Measurements from ENCODE around the gene CNGB1.
"Not testable (repeated sequence)": the region's sequence is repeated elsewhere in the genome, so short reads cannot be mapped to it uniquely, and the experiment has no call there.

CNGB1 gene

DNA sequence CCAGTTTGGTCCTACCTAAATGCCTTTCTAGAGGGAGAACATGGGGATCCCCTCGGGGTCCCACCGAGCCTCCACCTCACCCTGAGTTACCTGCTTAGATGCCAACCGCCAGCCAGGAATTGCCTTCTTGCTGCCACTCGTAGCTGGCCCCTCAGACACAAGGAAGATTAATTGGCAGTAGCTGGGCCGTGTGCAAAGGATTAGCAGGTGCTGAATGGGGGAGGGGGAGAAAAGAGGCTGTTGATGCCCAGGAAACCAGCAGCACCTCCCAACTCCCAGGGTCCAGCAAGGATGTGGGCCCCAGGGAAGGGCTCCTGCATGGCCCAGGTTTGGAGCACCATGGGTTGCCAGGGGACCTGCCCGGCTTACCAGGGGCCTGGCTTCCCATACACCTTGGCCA is at the start of gene CNGB1:
CNGB1 (minus strand) TSS at position 159 of the 400 bp plus-strand sequence. CDS start 3,842 bp downstream, outside the sequence.
- H3K79me2 ChIP-seq (ENCODE audit: control insufficient read depth, insufficient read depth, low read length, unreplicated experiment): no peaks in the 10 kb centered on the region
- H3K4me1 ChIP-seq (ENCODE audit: control insufficient read depth, insufficient read depth, low read length, unreplicated experiment): peaks cover 5% of the 10 kb centered on the region
- H3K27me3 ChIP-seq (ENCODE audit: insufficient read depth, low read length): peaks cover 8% of the 10 kb centered on the region; the same call in 1 of the 2 replicates
- H3K4me3 ChIP-seq (ENCODE audit: low read depth, low read length): no peak within 1 kb of the TSS
- H3K36me3 ChIP-seq (ENCODE audit: insufficient read depth, low read length): no peaks in the 10 kb centered on the region
- no peak within 1 kb of the TSS for H3K27ac ChIP-seq (ENCODE audit: low read depth, low read length)
- no peak within 1 kb of the TSS for H2AFZ ChIP-seq (ENCODE audit: low read length, unreplicated experiment)

DNA sequence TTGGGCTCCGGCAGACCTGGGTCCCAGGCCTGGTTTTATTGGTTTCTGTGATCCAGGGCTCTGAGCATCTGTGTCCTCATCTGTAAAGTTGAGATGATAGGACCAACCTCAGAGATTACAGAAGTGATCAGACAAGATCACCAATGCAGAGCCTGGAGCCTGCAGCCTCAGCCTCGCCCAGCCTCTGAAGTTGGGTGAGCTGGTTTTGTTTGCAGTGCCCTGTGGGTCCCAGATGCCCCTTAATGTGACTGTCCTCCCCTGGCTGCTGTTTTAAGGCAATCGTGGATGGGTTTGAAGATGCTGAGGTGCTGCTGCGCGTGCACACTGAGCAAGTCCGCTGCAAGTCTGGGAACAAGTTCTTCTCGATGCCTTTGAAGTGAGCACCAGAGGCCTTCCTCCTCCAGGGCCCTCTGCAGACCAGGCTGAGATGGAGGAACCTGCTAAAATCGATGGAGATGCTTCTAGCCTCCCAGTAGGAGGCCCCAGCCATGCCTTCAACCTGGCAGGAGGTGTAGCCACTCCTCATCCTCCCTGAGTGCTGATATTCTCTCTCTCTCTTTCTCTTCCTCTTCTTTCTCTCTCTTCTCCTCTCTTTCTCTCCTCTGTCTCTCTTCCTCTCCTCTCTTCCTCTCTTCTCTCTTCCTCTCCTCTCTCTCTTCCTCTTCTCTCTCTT is 49.1 kb upstream of the CNGB1 start:
- Histone ChIP-seq H2AFZ (ENCODE audit: low read length, unreplicated experiment) (no peak overlapping the region), H3K4me1 (ENCODE audit: control insufficient read depth, insufficient read depth, low read length, unreplicated experiment) (peaks cover 29% of the 10 kb centered on the region), H3K79me2 (ENCODE audit: control insufficient read depth, insufficient read depth, low read length, unreplicated experiment) (no peaks in the 10 kb centered on the region), H3K36me3 (ENCODE audit: insufficient read depth, low read length) (no peaks in the 10 kb centered on the region), H3K4me3 (ENCODE audit: low read depth, low read length) (no peak overlapping the region), H3K27me3 (ENCODE audit: insufficient read depth, low read length) (no peaks in the 10 kb centered on the region), H3K27ac (ENCODE audit: low read depth, low read length) (no peak overlapping the region)

DNA sequence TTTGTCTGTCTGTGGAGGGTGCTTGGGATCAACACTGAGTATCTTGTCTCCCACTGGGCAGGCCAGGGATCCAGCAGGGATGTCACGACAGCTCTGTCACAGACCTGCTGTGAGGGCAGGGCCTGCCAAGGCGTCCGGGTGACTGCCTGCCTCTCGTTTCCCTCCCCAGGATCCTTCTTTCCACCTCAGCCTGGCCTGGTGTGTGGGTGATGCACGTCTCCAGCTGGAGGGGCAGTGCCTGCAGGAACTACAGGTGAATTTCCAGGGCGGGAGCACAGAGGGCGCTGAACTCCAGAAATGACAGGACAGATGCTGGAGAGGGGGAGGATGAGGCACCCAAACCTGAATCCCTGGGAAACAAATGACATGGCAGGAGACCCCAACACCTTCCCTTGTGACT is 47.9 kb upstream of the CNGB1 start:
- Histone ChIP-seq H3K27ac (ENCODE audit: low read depth, low read length) (no peak overlapping the region), H3K4me3 (ENCODE audit: low read depth, low read length) (no peak overlapping the region), H3K27me3 (ENCODE audit: insufficient read depth, low read length) (no peaks in the 10 kb centered on the region), H3K36me3 (ENCODE audit: insufficient read depth, low read length) (peaks cover 6% of the 10 kb centered on the region; the same call in 1 of the 2 replicates), H3K79me2 (ENCODE audit: control insufficient read depth, insufficient read depth, low read length, unreplicated experiment) (no peaks in the 10 kb centered on the region), H2AFZ (ENCODE audit: low read length, unreplicated experiment) (no peak overlapping the region), H3K4me1 (ENCODE audit: control insufficient read depth, insufficient read depth, low read length, unreplicated experiment) (peaks cover 29% of the 10 kb centered on the region)

DNA sequence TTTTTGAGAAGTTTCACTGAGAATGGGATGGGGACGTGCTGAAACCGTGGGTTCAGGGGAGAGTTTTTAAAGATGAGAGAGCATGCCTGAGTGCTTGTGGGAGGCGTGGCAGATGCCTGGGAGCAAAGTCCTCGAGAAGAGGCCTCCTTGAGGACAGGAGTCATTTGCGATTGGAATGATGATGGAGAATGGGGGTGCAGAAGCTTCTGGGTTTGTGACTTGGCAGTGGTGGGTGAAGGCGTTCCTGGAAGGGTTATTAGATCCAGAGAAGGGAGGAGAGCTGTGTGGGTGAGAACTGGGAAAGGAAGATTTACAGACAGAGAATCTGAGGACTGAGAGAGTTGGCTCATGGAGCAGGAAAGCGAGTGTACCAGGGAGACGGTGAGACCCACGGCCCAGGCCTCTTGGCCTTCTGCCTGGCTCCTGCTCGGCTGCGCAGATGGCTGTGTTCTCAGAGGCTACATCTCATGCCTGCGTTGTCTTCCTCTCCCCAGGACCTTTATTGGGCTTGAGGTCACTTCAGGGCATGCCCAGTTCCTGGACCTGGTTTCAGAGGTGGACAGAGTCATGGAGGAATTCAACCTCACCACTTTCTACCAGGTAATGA is 46.0 kb upstream of the CNGB1 start:
- Histone ChIP-seq H3K4me1 (ENCODE audit: control insufficient read depth, insufficient read depth, low read length, unreplicated experiment) (peaks cover 13% of the 10 kb centered on the region), H3K79me2 (ENCODE audit: control insufficient read depth, insufficient read depth, low read length, unreplicated experiment) (no peaks in the 10 kb centered on the region), H3K27ac (ENCODE audit: low read depth, low read length) (no peak overlapping the region), H3K4me3 (ENCODE audit: low read depth, low read length) (no peak overlapping the region), H3K36me3 (ENCODE audit: insufficient read depth, low read length) (peaks cover 9% of the 10 kb centered on the region; the same call in 1 of the 2 replicates), H2AFZ (ENCODE audit: low read length, unreplicated experiment) (no peak overlapping the region), H3K27me3 (ENCODE audit: insufficient read depth, low read length) (no peaks in the 10 kb centered on the region)

DNA sequence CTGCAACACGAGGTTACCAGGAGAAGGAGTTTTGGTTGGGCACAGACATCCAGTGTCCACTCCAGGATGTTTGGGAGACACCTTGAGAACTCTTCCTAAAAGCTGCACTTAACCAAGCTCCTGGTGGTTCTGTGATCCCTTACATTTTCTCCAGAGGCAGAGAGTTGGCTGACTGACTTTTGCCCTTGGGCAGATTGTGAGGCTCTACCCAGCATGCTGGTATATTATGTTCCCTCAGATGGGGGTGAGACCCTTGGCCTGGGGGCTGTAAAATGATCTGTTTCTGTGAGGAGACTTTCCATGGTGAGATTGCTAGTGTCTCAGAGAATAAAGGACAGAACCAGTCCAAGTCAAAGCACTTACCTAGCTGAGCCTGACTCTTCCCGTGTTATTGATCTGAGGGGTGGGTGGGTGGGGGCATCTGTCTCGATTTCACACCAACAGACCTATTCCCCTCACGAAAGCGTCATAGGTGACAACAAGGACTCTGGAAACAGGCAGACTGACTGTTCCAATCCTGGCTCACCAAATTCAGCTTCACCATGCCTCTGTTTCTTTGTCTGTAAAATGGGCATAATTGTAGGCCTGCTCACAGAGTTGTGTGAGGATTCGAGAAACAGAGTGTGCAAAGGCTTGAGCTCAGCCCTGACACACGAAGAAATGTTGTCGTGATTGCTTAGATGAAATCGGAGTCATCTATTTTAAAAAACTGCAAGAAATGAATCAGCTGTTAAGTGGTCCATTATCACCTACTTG is 42.5 kb upstream of the CNGB1 start:
- no peak overlapping the region for H3K27ac ChIP-seq (ENCODE audit: low read depth, low read length)
- H3K27me3 ChIP-seq (ENCODE audit: insufficient read depth, low read length): no peaks in the 10 kb centered on the region
- no peak overlapping the region for H3K4me3 ChIP-seq (ENCODE audit: low read depth, low read length)
- H3K79me2 ChIP-seq (ENCODE audit: control insufficient read depth, insufficient read depth, low read length, unreplicated experiment): no peaks in the 10 kb centered on the region
- peaks cover 12% of the 10 kb centered on the region for H3K4me1 ChIP-seq (ENCODE audit: control insufficient read depth, insufficient read depth, low read length, unreplicated experiment)
- H2AFZ ChIP-seq (ENCODE audit: low read length, unreplicated experiment): no peak overlapping the region
- H3K36me3 ChIP-seq (ENCODE audit: insufficient read depth, low read length): peaks cover 18% of the 10 kb centered on the region; the same call in 1 of the 2 replicates

GRCh38 chr16:58012481-58012880 is 41.6 kb upstream of the CNGB1 start:
- Histone ChIP-seq H3K27ac (ENCODE audit: low read depth, low read length) (no peak overlapping the region), H3K4me1 (ENCODE audit: control insufficient read depth, insufficient read depth, low read length, unreplicated experiment) (peaks cover 12% of the 10 kb centered on the region), H3K4me3 (ENCODE audit: low read depth, low read length) (no peak overlapping the region), H3K79me2 (ENCODE audit: control insufficient read depth, insufficient read depth, low read length, unreplicated experiment) (peaks cover 2% of the 10 kb centered on the region), H2AFZ (ENCODE audit: low read length, unreplicated experiment) (no peak overlapping the region), H3K27me3 (ENCODE audit: insufficient read depth, low read length) (no peaks in the 10 kb centered on the region), H3K36me3 (ENCODE audit: insufficient read depth, low read length) (peaks cover 20% of the 10 kb centered on the region)

- H3K27me3 ChIP-seq (ENCODE audit: insufficient read depth, low read length): no peaks in the 10 kb centered on the region
- H2AFZ ChIP-seq (ENCODE audit: low read length, unreplicated experiment): no peak overlapping the region
- H3K4me3 ChIP-seq (ENCODE audit: low read depth, low read length): no peak overlapping the region
- H3K79me2 ChIP-seq (ENCODE audit: control insufficient read depth, insufficient read depth, low read length, unreplicated experiment): peaks cover 6% of the 10 kb centered on the region
- H3K27ac ChIP-seq (ENCODE audit: low read depth, low read length): peak overlapping the region; percentile 3; the same call in 1 of the 2 replicates
- H3K4me1 ChIP-seq (ENCODE audit: control insufficient read depth, insufficient read depth, low read length, unreplicated experiment): peaks cover 12% of the 10 kb centered on the region
- peaks cover 26% of the 10 kb centered on the region for H3K36me3 ChIP-seq (ENCODE audit: insufficient read depth, low read length)
These were observed 40.7 kb upstream of the CNGB1 start for GRCh38 chr16:58011652-58012051.

DNA sequence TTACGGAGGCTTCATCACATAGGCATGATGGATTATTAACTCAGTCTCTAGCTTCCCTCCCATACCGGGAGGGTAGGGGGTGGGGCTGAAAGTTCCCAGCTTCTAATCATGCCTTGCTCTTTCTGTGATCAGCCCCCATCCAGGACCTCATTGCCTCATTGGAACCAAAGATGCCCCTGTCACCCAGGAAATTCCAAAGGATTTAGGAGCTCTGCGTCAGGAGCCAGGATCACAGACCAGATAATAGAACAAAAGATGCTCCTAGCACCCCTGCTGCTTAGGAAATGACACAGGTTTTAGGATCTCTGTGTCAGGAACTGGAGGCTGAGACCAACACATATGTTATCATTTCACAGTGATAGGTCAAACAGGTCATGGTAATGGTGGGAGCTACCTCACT is 40.0 kb upstream of the CNGB1 start:
- H3K4me3 ChIP-seq (ENCODE audit: low read depth, low read length): no peak overlapping the region
- peaks cover 12% of the 10 kb centered on the region for H3K4me1 ChIP-seq (ENCODE audit: control insufficient read depth, insufficient read depth, low read length, unreplicated experiment)
- H3K36me3 ChIP-seq (ENCODE audit: insufficient read depth, low read length): peaks cover 30% of the 10 kb centered on the region
- no peak overlapping the region for H2AFZ ChIP-seq (ENCODE audit: low read length, unreplicated experiment)
- no peaks in the 10 kb centered on the region for H3K27me3 ChIP-seq (ENCODE audit: insufficient read depth, low read length)
- H3K79me2 ChIP-seq (ENCODE audit: control insufficient read depth, insufficient read depth, low read length, unreplicated experiment): peaks cover 9% of the 10 kb centered on the region
- no peak overlapping the region for H3K27ac ChIP-seq (ENCODE audit: low read depth, low read length)

GRCh38 chr16:58009856-58010416 is 39.0 kb upstream of the CNGB1 start:
- Histone ChIP-seq H3K4me1 (ENCODE audit: control insufficient read depth, insufficient read depth, low read length, unreplicated experiment) (peaks cover 13% of the 10 kb centered on the region), H3K36me3 (ENCODE audit: insufficient read depth, low read length) (peaks cover 32% of the 10 kb centered on the region), H2AFZ (ENCODE audit: low read length, unreplicated experiment) (no peak overlapping the region), H3K4me3 (ENCODE audit: low read depth, low read length) (no peak overlapping the region), H3K27ac (ENCODE audit: low read depth, low read length) (no peak overlapping the region), H3K79me2 (ENCODE audit: control insufficient read depth, insufficient read depth, low read length, unreplicated experiment) (peaks cover 9% of the 10 kb centered on the region), H3K27me3 (ENCODE audit: insufficient read depth, low read length) (no peaks in the 10 kb centered on the region)

GRCh38 chr16:58004736-58005135 is 33.8 kb upstream of the CNGB1 start:
- peaks cover 21% of the 10 kb centered on the region for H3K79me2 ChIP-seq (ENCODE audit: control insufficient read depth, insufficient read depth, low read length, unreplicated experiment)
- H2AFZ ChIP-seq (ENCODE audit: low read length, unreplicated experiment); H3K27me3 ChIP-seq (ENCODE audit: insufficient read depth, low read length): not testable (repeated sequence)
- H3K36me3 ChIP-seq (ENCODE audit: insufficient read depth, low read length): peaks cover 14% of the 10 kb centered on the region; the same call in 1 of the 2 replicates
- peaks cover 28% of the 10 kb centered on the region for H3K4me1 ChIP-seq (ENCODE audit: control insufficient read depth, insufficient read depth, low read length, unreplicated experiment)
- peak overlapping the region; percentile 23; the same call in 1 of the 2 replicates for H3K27ac ChIP-seq (ENCODE audit: low read depth, low read length)
- 0 out of 2 replicates have a peak overlapping the region, but pooled peaks have one; percentile 25 for H3K4me3 ChIP-seq (ENCODE audit: low read depth, low read length)

Data from ACC112 (cell line).